ENCODE results near the gene MRPL17. TPM values are rescaled to one million over a fixed set of nuclear protein-coding genes. Genes with fewer than 3 reads are reported as not detected.

MRPL17 gene
- total RNA-seq, 1 donor from 2014 or later, result 48.7 TPM

- no peak for DNase-seq (ENCODE audit: low read depth)
Observed at GRCh38 chr11:6655020-6655789, 27.9 kb downstream of the MRPL17 start.

GRCh38 chr11:6654281-6655019, 28.7 kb downstream of the MRPL17 start:
- DNase-seq (ENCODE audit: low read depth), result no peak

- no peak for DNase-seq (ENCODE audit: low read depth)
Observed at GRCh38 chr11:6653656-6654055, 29.5 kb downstream of the MRPL17 start.

GRCh38 chr11:6653097-6653496, 30.0 kb downstream of the MRPL17 start:
- no peak for DNase-seq (ENCODE audit: low read depth)

GRCh38 chr11:6652182-6652581, 31.0 kb downstream of the MRPL17 start:
- no peak for DNase-seq (ENCODE audit: low read depth)

GRCh38 chr11:6650980-6651379, 32.2 kb downstream of the MRPL17 start:
- no peak for DNase-seq (ENCODE audit: low read depth)

GRCh38 chr11:6650104-6650503, 33.0 kb downstream of the MRPL17 start:
- DNase-seq (ENCODE audit: low read depth), result no peak

GRCh38 chr11:6648501-6648900, 34.6 kb downstream of the MRPL17 start:
- no peak for DNase-seq (ENCODE audit: low read depth)

GRCh38 chr11:6647836-6648235, 35.3 kb downstream of the MRPL17 start:
- DNase-seq (ENCODE audit: low read depth), result no peak

GRCh38 chr11:6646918-6647679, 36.0 kb downstream of the MRPL17 start:
- DNase-seq (ENCODE audit: low read depth), result no peak

GRCh38 chr11:6646576-6646917, 36.6 kb downstream of the MRPL17 start:
- DNase-seq (ENCODE audit: low read depth), result no peak

- DNase-seq (ENCODE audit: low read depth), result peak; percentile 89
Observed at GRCh38 chr11:6646071-6646470, 37.1 kb downstream of the MRPL17 start.

- DNase-seq (ENCODE audit: low read depth), result no peak
Observed at GRCh38 chr11:6642957-6643356, 40.2 kb downstream of the MRPL17 start.

- no peak for DNase-seq (ENCODE audit: low read depth)
Observed at GRCh38 chr11:6640985-6641701, 42.0 kb downstream of the MRPL17 start.

GRCh38 chr11:6640036-6640984, 42.8 kb downstream of the MRPL17 start:
- DNase-seq (ENCODE audit: low read depth), result no peak

- DNase-seq (ENCODE audit: low read depth), result no peak
Observed at GRCh38 chr11:6638429-6638828, 44.7 kb downstream of the MRPL17 start.

GRCh38 chr11:6637871-6638270, 45.3 kb downstream of the MRPL17 start:
- DNase-seq (ENCODE audit: low read depth), result no peak

- DNase-seq (ENCODE audit: low read depth), result no peak
Observed at GRCh38 chr11:6636480-6636879, 46.7 kb downstream of the MRPL17 start.

GRCh38 chr11:6635082-6635932, 47.8 kb downstream of the MRPL17 start:
- peak; percentile 53 for DNase-seq (ENCODE audit: low read depth)

Data from myocyte (in vitro differentiated cells).